ENCODE measurements around the gene TMEM86B. TPM values are rescaled to one million over a fixed set of nuclear protein-coding genes. Genes with fewer than 3 reads are reported as not detected.

Gene TMEM86B
- total RNA-seq, 1 experiment from 2014 or later = 14.2 TPM

DNA sequence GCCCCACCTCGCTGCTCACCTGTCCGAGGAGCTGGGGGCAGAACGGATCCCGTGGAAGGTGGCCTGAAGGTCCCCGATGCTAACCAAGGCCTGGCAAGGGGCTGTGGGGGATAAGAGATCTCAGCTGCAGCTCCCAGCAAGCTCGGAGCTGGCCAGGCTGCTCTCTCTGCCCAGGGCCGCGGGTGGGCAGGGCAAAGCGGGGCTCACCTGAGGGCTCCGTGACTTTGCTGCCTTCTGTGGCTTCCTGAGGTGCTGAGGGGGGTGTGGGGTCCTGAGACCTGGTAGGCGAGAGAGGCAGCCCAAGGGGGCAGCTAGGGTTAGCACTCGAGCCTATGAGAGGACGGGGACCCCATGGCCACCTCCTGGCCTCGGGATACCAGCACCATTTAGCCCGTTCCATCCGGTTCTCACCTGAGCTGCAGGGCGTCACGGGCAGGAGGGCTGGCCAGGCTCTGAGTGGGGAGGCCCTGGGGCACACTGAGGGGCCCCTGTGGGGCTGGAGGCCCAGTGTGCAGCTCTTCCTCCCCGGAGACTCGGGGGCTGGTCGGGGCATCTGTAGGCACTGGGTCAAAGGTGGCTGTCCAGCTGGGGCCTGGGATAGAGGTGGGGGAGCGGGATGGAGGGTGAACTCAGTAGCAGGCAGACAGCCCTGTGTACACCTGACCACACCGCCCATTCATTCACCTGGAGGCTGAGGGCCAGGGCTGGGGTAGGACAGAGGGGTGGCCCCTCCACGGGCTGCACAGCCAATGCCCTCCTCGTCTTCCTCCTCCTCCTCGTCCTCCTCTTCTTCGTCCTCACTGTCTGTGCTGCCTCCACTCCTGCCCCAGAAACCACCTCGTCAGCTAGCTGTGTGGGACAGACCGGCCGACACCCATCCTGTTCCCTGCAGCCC is 3.1 kb upstream of the TMEM86B start:
- intact Hi-C loops (cut with micrococcal nuclease; ENCODE audit: unreplicated experiment) = no loop called here
- Histone ChIP-seq H3K36me3 (ENCODE audit: control insufficient read depth, insufficient read depth, low read length) (peaks cover 25% of the 10 kb centered on the region), H3K4me1 (ENCODE audit: control insufficient read depth, insufficient read depth, low read length) (peaks cover 13% of the 10 kb centered on the region; the same call in 1 of the 2 replicates), H3K27ac (ENCODE audit: low read length) (no peak overlapping the region), H3K9me3 (ENCODE audit: control insufficient read depth, insufficient read depth, low read depth, low read length) (no peaks in the 10 kb centered on the region), H3K27me3 (ENCODE audit: control insufficient read depth, insufficient read depth, low read length) (no peaks in the 10 kb centered on the region), H3K4me3 (ENCODE audit: low read depth in 2 of 2, low read length in 2 of 2) (no peak overlapping the region)
- no TSS peak for BruUV-seq (replicated peaks)
- ChIA-PET POLR2A (interaction anchor here (0.8 kb wide), 1 partner anchor 13 kb away, joined by 9 read pairs; no protein-coding TSS in a partner anchor), CTCF (interaction anchor here (0.6 kb wide), 1 partner anchor 70 kb away, joined by 3 read pairs; no protein-coding TSS in a partner anchor)
- in situ Hi-C loops (cut with HindIII; ENCODE audit: low pct_unique_long_range_greater_than_20kb, low sequenced_read_pairs) = no loop called here
- DNase-seq (ENCODE audit: low read depth, low spot score) (no peak), ATAC-seq (no peak)
- TF ChIP-seq, protein P1, sequence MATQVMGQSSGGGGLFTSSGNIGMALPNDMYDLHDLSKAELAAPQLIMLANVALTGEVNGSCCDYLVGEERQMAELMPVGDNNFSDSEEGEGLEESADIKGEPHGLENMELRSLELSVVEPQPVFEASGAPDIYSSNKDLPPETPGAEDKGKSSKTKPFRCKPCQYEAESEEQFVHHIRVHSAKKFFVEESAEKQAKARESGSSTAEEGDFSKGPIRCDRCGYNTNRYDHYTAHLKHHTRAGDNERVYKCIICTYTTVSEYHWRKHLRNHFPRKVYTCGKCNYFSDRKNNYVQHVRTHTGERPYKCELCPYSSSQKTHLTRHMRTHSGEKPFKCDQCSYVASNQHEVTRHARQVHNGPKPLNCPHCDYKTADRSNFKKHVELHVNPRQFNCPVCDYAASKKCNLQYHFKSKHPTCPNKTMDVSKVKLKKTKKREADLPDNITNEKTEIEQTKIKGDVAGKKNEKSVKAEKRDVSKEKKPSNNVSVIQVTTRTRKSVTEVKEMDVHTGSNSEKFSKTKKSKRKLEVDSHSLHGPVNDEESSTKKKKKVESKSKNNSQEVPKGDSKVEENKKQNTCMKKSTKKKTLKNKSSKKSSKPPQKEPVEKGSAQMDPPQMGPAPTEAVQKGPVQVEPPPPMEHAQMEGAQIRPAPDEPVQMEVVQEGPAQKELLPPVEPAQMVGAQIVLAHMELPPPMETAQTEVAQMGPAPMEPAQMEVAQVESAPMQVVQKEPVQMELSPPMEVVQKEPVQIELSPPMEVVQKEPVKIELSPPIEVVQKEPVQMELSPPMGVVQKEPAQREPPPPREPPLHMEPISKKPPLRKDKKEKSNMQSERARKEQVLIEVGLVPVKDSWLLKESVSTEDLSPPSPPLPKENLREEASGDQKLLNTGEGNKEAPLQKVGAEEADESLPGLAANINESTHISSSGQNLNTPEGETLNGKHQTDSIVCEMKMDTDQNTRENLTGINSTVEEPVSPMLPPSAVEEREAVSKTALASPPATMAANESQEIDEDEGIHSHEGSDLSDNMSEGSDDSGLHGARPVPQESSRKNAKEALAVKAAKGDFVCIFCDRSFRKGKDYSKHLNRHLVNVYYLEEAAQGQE (IDR thresholded peaks at IDR 0.05; ENCODE audit: insufficient read depth in 1 of 2, low read depth in 2 of 2, low read length in 1 of 2) = no peak
- TF ChIP-seq SIN3A (IDR thresholded peaks at IDR 0.05; ENCODE audit: borderline replicate concordance, insufficient read depth, low read depth, low read length) = no peak
- TF ChIP-seq, protein P2, sequence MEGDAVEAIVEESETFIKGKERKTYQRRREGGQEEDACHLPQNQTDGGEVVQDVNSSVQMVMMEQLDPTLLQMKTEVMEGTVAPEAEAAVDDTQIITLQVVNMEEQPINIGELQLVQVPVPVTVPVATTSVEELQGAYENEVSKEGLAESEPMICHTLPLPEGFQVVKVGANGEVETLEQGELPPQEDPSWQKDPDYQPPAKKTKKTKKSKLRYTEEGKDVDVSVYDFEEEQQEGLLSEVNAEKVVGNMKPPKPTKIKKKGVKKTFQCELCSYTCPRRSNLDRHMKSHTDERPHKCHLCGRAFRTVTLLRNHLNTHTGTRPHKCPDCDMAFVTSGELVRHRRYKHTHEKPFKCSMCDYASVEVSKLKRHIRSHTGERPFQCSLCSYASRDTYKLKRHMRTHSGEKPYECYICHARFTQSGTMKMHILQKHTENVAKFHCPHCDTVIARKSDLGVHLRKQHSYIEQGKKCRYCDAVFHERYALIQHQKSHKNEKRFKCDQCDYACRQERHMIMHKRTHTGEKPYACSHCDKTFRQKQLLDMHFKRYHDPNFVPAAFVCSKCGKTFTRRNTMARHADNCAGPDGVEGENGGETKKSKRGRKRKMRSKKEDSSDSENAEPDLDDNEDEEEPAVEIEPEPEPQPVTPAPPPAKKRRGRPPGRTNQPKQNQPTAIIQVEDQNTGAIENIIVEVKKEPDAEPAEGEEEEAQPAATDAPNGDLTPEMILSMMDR (IDR thresholded peaks at IDR 0.05) = no peak

DNA sequence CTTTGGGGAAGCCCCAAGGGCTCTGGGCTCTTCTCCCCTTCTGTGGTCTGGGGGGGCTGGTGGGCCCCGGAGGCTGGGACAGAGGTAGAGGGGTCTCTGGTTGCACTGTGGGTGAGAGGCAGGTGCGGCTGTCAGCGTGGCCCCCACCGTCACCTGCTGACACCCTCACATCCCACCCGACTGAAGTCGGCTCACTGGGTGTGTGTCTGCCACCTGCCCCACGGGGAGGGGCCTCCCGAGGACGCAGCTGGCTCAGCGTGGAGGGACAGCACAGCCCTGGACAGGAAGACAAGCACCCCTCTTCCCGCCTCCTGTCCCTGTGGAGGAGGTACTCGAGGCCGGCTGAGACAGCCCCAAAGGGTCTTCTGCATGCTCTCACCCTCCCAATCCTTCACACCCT is 2.2 kb upstream of the TMEM86B start:
- in situ Hi-C loops (cut with HindIII; ENCODE audit: low pct_unique_long_range_greater_than_20kb, low sequenced_read_pairs) = no loop called here
- H3K36me3 ChIP-seq (ENCODE audit: control insufficient read depth, insufficient read depth, low read length) = peaks cover 25% of the 10 kb centered on the region
- no peak overlapping the region for H3K4me3 ChIP-seq (ENCODE audit: low read depth in 2 of 2, low read length in 2 of 2)
- BruUV-seq (replicated peaks) = no TSS peak
- no peaks in the 10 kb centered on the region for H3K9me3 ChIP-seq (ENCODE audit: control insufficient read depth, insufficient read depth, low read depth, low read length)
- DNase-seq (ENCODE audit: low read depth, low spot score) = no peak
- H3K27ac ChIP-seq (ENCODE audit: low read length) = no peak overlapping the region
- H3K4me1 ChIP-seq (ENCODE audit: control insufficient read depth, insufficient read depth, low read length) = peaks cover 13% of the 10 kb centered on the region; the same call in 1 of the 2 replicates
- ATAC-seq = no peak
- POLR2A ChIA-PET = no interaction called here
- intact Hi-C loops (cut with micrococcal nuclease; ENCODE audit: unreplicated experiment) = no loop called here
- TF ChIP-seq, protein P2 (IDR thresholded peaks at IDR 0.05) = no peak
- no peak for TF ChIP-seq POLR2AphosphoS5 (IDR thresholded peaks at IDR 0.05; ENCODE audit: low read depth, low read length)
- no peaks in the 10 kb centered on the region for H3K27me3 ChIP-seq (ENCODE audit: control insufficient read depth, insufficient read depth, low read length)
- CTCF ChIA-PET = no interaction called here
